ENCODE measurements around the gene USP34.
"Not testable (repeated sequence)": the region's sequence is repeated elsewhere in the genome, so short reads cannot be mapped to it uniquely, and the experiment has no call there.

DNA sequence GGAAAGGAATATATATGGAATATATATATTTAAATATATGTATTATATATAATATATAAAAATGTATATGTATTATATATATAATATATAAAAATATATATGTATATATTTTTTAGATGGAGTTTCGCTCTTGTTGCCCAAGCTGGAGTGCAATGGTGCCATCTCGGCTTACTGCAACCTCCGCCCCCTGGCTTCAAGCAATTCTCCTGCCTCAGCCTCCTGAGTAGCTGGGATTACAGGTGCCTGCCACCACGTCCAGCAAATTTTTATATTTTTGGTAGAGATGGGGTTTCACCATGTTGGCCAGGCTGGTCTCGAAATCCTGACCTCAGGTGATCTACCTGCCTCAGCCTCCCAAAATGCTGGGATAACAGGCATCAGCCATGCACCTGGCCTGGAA is 322.8 kb downstream of the USP34 start:
- not testable (repeated sequence) for TF ChIP-seq EP300 (IDR thresholded peaks at IDR 0.05; ENCODE audit: borderline replicate concordance in 1 of 2, low read depth in 2 of 2, low read length in 2 of 2); TEAD4 (IDR thresholded peaks at IDR 0.05; ENCODE audit: low read depth, low read length); POLR2A (IDR thresholded peaks at IDR 0.05; ENCODE audit: control extremely low read depth in 1 of 2, low read depth in 2 of 2, low read length in 2 of 2); EZH2 (IDR thresholded peaks at IDR 0.05; ENCODE audit: low read depth, low read length, severe bottlenecking); RFX5 (IDR thresholded peaks at IDR 0.05; ENCODE audit: borderline replicate concordance, low read depth, low read length); MAFK (IDR thresholded peaks at IDR 0.05; ENCODE audit: low read depth, low read length); RBBP5 (IDR thresholded peaks at IDR 0.05; ENCODE audit: borderline replicate concordance, low read depth, low read length)
- TF ChIP-seq, protein P1, sequence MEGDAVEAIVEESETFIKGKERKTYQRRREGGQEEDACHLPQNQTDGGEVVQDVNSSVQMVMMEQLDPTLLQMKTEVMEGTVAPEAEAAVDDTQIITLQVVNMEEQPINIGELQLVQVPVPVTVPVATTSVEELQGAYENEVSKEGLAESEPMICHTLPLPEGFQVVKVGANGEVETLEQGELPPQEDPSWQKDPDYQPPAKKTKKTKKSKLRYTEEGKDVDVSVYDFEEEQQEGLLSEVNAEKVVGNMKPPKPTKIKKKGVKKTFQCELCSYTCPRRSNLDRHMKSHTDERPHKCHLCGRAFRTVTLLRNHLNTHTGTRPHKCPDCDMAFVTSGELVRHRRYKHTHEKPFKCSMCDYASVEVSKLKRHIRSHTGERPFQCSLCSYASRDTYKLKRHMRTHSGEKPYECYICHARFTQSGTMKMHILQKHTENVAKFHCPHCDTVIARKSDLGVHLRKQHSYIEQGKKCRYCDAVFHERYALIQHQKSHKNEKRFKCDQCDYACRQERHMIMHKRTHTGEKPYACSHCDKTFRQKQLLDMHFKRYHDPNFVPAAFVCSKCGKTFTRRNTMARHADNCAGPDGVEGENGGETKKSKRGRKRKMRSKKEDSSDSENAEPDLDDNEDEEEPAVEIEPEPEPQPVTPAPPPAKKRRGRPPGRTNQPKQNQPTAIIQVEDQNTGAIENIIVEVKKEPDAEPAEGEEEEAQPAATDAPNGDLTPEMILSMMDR (IDR thresholded peaks at IDR 0.05; ENCODE audit: control extremely low read depth in 1 of 3, insufficient read depth in 1 of 3, low read depth in 1 of 3, low read length in 3 of 3) = not testable (repeated sequence)
- TF ChIP-seq, protein P2, sequence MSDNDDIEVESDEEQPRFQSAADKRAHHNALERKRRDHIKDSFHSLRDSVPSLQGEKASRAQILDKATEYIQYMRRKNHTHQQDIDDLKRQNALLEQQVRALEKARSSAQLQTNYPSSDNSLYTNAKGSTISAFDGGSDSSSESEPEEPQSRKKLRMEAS (IDR thresholded peaks at IDR 0.05) = not testable (repeated sequence)
- TF ChIP-seq, protein P3, sequence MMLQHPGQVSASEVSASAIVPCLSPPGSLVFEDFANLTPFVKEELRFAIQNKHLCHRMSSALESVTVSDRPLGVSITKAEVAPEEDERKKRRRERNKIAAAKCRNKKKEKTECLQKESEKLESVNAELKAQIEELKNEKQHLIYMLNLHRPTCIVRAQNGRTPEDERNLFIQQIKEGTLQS (IDR thresholded peaks at IDR 0.05; ENCODE audit: insufficient read depth, low read depth, low read length) = not testable (repeated sequence)
- TF ChIP-seq, protein P4, sequence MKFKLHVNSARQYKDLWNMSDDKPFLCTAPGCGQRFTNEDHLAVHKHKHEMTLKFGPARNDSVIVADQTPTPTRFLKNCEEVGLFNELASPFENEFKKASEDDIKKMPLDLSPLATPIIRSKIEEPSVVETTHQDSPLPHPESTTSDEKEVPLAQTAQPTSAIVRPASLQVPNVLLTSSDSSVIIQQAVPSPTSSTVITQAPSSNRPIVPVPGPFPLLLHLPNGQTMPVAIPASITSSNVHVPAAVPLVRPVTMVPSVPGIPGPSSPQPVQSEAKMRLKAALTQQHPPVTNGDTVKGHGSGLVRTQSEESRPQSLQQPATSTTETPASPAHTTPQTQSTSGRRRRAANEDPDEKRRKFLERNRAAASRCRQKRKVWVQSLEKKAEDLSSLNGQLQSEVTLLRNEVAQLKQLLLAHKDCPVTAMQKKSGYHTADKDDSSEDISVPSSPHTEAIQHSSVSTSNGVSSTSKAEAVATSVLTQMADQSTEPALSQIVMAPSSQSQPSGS (IDR thresholded peaks at IDR 0.05; ENCODE audit: low read length) = not testable (repeated sequence)

All from H1 (cell line).